Activated B cell treated with CpG ODN at 0.5 μM for 24 hours (primary cell): ENCODE results near the gene EXOC7. TPM values are rescaled to one million over a fixed set of nuclear protein-coding genes. Genes with fewer than 3 reads are reported as not detected.

Experiments
- ATAC-seq: fragments of 200-7000 bp; cut with Tn5 transposase; one replicate; pipeline ENCODE4 v1.10.0; 2021; ENCODE audit warnings: low read depth, mild to moderate bottlenecking, moderate library complexity
- CTCF ChIA-PET: fragments of 350-600 bp; sonication (Branson Sonifier 250); formaldehyde crosslinking; loops from one replicate; lab custom pipeline; 2021; ENCODE audit warnings: antibody characterized with exemption; lab: Charles Lee
- POLR2A ChIA-PET: fragments of 350-600 bp; sonication (Branson Sonifier 250); formaldehyde crosslinking; loops from one replicate; lab custom pipeline; 2021; ENCODE audit warnings: antibody characterized with exemption; lab: Charles Lee
- DNase-seq: peaks from one replicate; pipeline ENCODE4 v3.0.0; 2022
- H3K27ac Mint-ChIP-seq: one replicate; pipeline ENCODE4 v1.8.0; 2020; ENCODE audit warnings: mixed read lengths
- H3K27me3 Mint-ChIP-seq: one replicate; pipeline ENCODE4 v1.8.0; 2021; ENCODE audit warnings: mixed read lengths
- H3K36me3 Mint-ChIP-seq: one replicate; pipeline ENCODE4 v1.8.0; 2021; ENCODE audit warnings: low read depth, mixed read lengths
- H3K4me1 Mint-ChIP-seq: one replicate; pipeline ENCODE4 v1.8.0; 2021; ENCODE audit warnings: mixed read lengths
- H3K4me3 Mint-ChIP-seq: one replicate; pipeline ENCODE4 v1.8.0; 2020; ENCODE audit warnings: mild to moderate bottlenecking, mixed read lengths
- H3K9me3 Mint-ChIP-seq: one replicate; pipeline ENCODE4 v1.8.0; 2020; ENCODE audit warnings: mixed read lengths
- CTCF ChIP-seq: fragments of 200-600 bp; IDR thresholded peaks from one replicate; pipeline ENCODE4 v1.8.0; 2022; ENCODE audit warnings: antibody characterized with exemption, mild to moderate bottlenecking
- intact Hi-C: fragments of 100-400 bp; cut with micrococcal nuclease; formaldehyde crosslinking; loops from one replicate; pipeline ENCODE4 v1.15.1; 2024
- total RNA-seq: library from RNA; stranded (reverse); gene quantifications from 2 replicates; pipeline ENCODE4 v1.2.3, GENCODE V29; 2022

Gene EXOC7
- total RNA-seq, 1 donor from 2014 or later: 146 TPM

- Mint-ChIP-seq H3K27me3 (no peaks in the 10 kb centered on the region), H3K27ac (no peak overlapping the region)
- POLR2A ChIA-PET: no interaction called here
Observed at GRCh38 chr17:76056882-76057281, 46.7 kb downstream of the EXOC7 start.

DNA sequence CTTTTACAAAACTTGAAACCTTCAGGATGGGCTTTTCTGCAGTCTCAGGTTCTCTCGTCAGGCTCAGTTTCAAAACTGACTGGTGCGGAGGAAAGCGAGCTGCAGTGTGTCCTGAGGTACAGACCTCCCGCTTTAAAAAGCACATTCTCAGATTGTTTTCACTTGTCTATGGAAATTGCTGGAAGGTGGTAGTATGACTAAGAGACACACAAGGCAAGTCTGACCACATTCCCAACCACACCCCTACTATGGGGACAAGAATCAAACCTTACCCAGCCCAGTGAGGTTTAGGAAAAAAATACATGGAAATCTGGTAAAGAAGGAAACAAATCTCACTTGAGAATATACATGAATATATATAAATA lies 49.5 kb downstream of the EXOC7 start:
- ATAC-seq (no peak), DNase-seq (no peak)
- ChIA-PET POLR2A (no interaction called here), CTCF (no interaction called here)
- no peaks in the 10 kb centered on the region for H3K4me1 Mint-ChIP-seq
- H3K27ac Mint-ChIP-seq: no peak overlapping the region
- no peak overlapping the region for H3K4me3 Mint-ChIP-seq
- intact Hi-C loops: no loop called here
- no peaks in the 10 kb centered on the region for H3K27me3 Mint-ChIP-seq
- no peak for TF ChIP-seq CTCF
- H3K9me3 Mint-ChIP-seq: no peaks in the 10 kb centered on the region
- peaks cover 76% of the 10 kb centered on the region for H3K36me3 Mint-ChIP-seq

More at GRCh38 chr17:76056882-76057281, 46.7 kb downstream of the EXOC7 start:
- intact Hi-C loops: no loop called here
- Mint-ChIP-seq H3K36me3 (peaks cover 73% of the 10 kb centered on the region), H3K9me3 (no peaks in the 10 kb centered on the region), H3K4me1 (no peaks in the 10 kb centered on the region), H3K4me3 (no peak overlapping the region)
- ATAC-seq (no peak), DNase-seq (no peak)
- CTCF ChIA-PET: no interaction called here
- TF ChIP-seq CTCF: no peak

DNA sequence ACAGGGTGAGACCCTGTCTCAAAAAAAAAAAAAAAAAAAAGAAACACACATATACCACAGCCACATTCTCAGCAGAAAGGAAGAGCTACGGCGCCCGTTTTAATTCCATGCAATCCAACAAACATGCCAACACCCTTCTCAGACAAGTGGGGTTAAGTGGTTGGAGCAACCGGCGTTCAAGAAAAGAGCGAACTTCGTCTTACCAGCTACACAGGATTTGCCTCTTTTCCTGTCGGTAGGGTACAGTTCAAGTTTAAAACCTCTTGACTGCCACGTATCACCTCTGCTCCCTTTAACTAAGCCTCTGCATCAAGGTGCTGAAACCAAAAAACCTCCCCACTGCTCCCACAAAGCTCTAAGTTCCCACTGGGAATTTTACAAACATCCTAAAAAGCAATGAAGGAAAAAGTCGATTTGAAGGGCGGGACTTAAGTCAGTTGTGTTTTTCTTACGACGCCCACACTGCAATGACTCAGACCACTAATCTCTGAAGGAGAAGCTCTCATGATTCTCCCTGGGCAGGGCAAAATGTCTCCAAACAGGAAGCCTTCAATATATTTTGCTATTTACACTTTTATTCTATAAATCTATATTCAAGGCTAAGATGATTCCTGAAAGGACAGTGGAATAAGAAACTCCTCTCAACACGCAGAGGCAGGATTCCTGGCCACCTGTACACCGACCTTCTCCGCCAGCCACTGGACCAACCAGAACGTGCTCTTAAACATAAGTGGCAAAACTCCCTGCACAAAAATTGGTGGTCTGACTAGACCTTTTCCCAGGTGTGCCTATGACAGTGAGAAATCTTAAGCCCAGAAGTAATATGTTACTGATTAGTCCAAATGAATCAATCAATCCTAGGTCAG lies 50.1 kb downstream of the EXOC7 start:
- CTCF ChIA-PET: no interaction called here

DNA sequence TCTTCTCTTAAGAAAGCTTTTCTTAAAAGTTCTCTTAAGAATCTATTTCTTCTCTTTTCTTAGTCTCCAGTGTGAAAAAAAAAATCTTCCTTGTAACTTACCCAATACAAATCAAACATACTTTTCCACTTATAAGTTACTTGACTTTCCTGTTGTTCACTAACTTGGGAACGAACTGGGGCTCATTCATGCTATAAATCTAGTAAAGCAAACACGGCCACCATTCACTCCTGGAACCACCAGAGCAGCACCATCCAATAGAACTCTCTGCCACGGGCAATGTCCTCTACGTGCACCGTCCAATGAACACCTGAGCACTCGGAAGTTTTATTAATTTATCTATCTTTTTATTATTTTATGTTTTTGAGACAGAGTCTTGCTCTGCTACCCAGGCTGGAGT lies 52.0 kb downstream of the EXOC7 start:
- ATAC-seq (no peak), DNase-seq (no peak)
- Mint-ChIP-seq H3K9me3 (no peaks in the 10 kb centered on the region), H3K4me1 (peaks cover 6% of the 10 kb centered on the region), H3K27me3 (no peaks in the 10 kb centered on the region), H3K4me3 (no peak overlapping the region), H3K36me3 (peaks cover 76% of the 10 kb centered on the region), H3K27ac (no peak overlapping the region)
- ChIA-PET POLR2A (no interaction called here), CTCF (interaction anchor here (1.1 kb wide), 1 partner anchor 146 kb away, joined by 3 read pairs; the partner anchor contains the start of gene MRPL38)
- no peak for TF ChIP-seq CTCF
- intact Hi-C loops: no loop called here

More for the DNA sequence above, 50.1 kb downstream of the EXOC7 start:
- Mint-ChIP-seq H3K36me3 (peaks cover 76% of the 10 kb centered on the region), H3K27ac (no peak overlapping the region), H3K9me3 (no peaks in the 10 kb centered on the region), H3K4me1 (no peaks in the 10 kb centered on the region), H3K27me3 (no peaks in the 10 kb centered on the region), H3K4me3 (no peak overlapping the region)
- intact Hi-C loops: no loop called here
- POLR2A ChIA-PET: no interaction called here
- DNase-seq: no peak
- no peak for TF ChIP-seq CTCF
- ATAC-seq: no peak

GRCh38 chr17:76050538-76051467 lies 52.8 kb downstream of the EXOC7 start:
- Mint-ChIP-seq H3K27me3 (no peaks in the 10 kb centered on the region), H3K4me1 (peaks cover 6% of the 10 kb centered on the region), H3K9me3 (no peaks in the 10 kb centered on the region), H3K27ac (no peak overlapping the region), H3K4me3 (no peak overlapping the region), H3K36me3 (peaks cover 76% of the 10 kb centered on the region)
- ChIA-PET CTCF (interaction anchor here (1.1 kb wide), 1 partner anchor 146 kb away, joined by 3 read pairs; the partner anchor contains the start of gene MRPL38), POLR2A (no interaction called here)
- intact Hi-C loops: no loop called here
- TF ChIP-seq CTCF: no peak
- DNase-seq (no peak), ATAC-seq (no peak)
